K562 (cell line): ENCODE measurements around the gene PEX10. TPM values are rescaled to one million over a fixed set of nuclear protein-coding genes. Genes with fewer than 3 reads are reported as not detected.

ENCODE experiments used
- CCNT2 ChIP-seq: IDR thresholded peaks from 2 replicates; pipeline ENCODE4 v1.6.1; 2011; ENCODE audit warnings: borderline replicate concordance, low read depth, mild to moderate bottlenecking, moderate library complexity, mixed read lengths, low read length; ENCODE audit not compliant: insufficient read length; ENCODE audit errors: extremely low read depth
- GTF2F1 ChIP-seq: IDR thresholded peaks from 2 replicates; pipeline ENCODE4 v1.6.1; 2011; ENCODE audit warnings: low read depth, low read length, improper control_type of control experiment
- LCOR ChIP-seq: sonication (generic); formaldehyde crosslinking; IDR thresholded peaks from 2 replicates; pipeline ENCODE4 v1.8.0; 2022; ENCODE audit warnings: mild to moderate bottlenecking, missing genetic modification reagents
- NFYB ChIP-seq: IDR thresholded peaks from 2 replicates; pipeline ENCODE4 v1.6.1; 2011; ENCODE audit warnings: mild to moderate bottlenecking, moderate library complexity; ENCODE audit not compliant: insufficient read length; ENCODE audit errors: extremely low read depth
- RBM34 ChIP-seq: fragments of 200-400 bp; formaldehyde crosslinking; IDR thresholded peaks from 2 replicates; pipeline ENCODE4 v1.6.1; 2018; ENCODE audit warnings: low read length, borderline replicate concordance; ENCODE audit not compliant: insufficient read depth
- YBX1 ChIP-seq: fragments of 450-650 bp; IDR thresholded peaks from 2 replicates; pipeline ENCODE4 v1.7.1; 2016; ENCODE audit warnings: mild to moderate bottlenecking
- polyA plus RNA-seq, 8 experiments: library from polyadenylated mRNA; depleted of rRNA in 4 of 8; stranded (reverse) in 5 of 8; unstranded in 3 of 8; fragments of >200 nt; fragmentation: Nextera tagmentation in 2 of 8; fragmentation: Illumina TruSeq in 1 of 8; extraction: Ambion mirVana in 2 of 8; extraction: Trizol in 1 of 8; gene quantifications; 2 replicates each; pipeline versions ENCODE4 v1.2.1 to v1.2.3, GENCODE V29; 2011 to 2014; ENCODE audit warnings: inconsistent platforms in 1 of 8, missing spikeins in 1 of 8
- total RNA-seq, 7 experiments: library from RNA; depleted of rRNA in 6 of 7; stranded (reverse); fragments of >200 nt in 6 of 7; fragmentation: Illumina TruSeq in 2 of 7; extraction: Trizol in 2 of 7; gene quantifications; 2 replicates each; pipeline versions ENCODE4 v1.2.1 to v1.2.3, GENCODE V29; 2011 to 2021; ENCODE audit warnings: low replicate concordance in 1 of 7
- TF ChIP-seq, protein P1 (sequence below), 3 experiments: fragments of 200-800 bp in 1 of 3; fragments of 250-450 bp in 1 of 3; fragments of 450-650 bp in 1 of 3; sonication (Bioruptor Pico) in 1 of 3; sonication (Bioruptor generic) in 1 of 3; formaldehyde crosslinking in 1 of 3; IDR thresholded peaks; 2 replicates each; pipeline versions ENCODE4 v1.6.1 to v1.8.0; 2016 to 2022; ENCODE audit warnings: mild to moderate bottlenecking in 2 of 3, missing genetic modification characterization in 2 of 3, missing compliant biosample characterization in 1 of 3, moderate library complexity in 1 of 3
- TF ChIP-seq, protein P2 (sequence below): fragments of 250-450 bp; sonication (Bioruptor Pico); IDR thresholded peaks from 2 replicates; pipeline ENCODE4 v1.5.0; 2020; ENCODE audit warnings: mild to moderate bottlenecking

The PEX10 gene
- total and polyA plus RNA-seq, 9 of the 15 experiments (the other 6 are each of a cell fraction or from before 2014, with no cell fraction given): 0.03 to 26.2 (median 8.7) TPM

DNA sequence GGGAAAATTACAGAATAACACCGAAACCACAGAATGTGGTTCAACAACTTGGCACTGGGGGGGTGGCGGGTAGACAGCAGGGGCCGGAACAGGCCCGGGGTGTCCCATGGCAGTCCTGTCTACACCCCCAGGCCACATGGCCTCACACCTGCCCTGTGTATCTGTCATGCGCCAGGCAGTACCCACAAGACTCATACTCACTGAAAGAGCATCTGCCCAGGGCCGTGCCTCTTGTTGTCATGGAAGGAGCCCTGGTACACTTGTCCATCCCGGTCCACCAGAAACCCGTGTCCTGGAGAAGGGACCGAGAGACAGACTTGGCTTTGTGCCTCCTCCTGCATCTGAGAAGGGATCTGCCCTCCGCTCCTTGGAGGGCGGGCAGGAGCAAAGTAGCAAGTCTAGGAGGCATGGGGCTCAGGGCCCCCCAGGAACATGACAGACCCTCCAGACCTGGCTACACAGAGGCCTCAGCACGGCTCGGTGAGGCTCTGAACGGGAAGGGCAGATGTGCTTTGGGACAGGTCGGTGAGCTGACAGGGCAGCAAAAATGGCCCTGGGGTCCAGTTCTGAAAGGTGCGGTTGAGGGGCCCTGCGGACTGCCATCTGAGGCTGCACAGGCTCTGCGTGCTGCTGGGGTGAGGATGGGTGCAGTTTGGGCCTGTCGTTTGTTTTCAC is 26.6 kb downstream of the PEX10 start (continued):
- TF ChIP-seq, protein P1, sequence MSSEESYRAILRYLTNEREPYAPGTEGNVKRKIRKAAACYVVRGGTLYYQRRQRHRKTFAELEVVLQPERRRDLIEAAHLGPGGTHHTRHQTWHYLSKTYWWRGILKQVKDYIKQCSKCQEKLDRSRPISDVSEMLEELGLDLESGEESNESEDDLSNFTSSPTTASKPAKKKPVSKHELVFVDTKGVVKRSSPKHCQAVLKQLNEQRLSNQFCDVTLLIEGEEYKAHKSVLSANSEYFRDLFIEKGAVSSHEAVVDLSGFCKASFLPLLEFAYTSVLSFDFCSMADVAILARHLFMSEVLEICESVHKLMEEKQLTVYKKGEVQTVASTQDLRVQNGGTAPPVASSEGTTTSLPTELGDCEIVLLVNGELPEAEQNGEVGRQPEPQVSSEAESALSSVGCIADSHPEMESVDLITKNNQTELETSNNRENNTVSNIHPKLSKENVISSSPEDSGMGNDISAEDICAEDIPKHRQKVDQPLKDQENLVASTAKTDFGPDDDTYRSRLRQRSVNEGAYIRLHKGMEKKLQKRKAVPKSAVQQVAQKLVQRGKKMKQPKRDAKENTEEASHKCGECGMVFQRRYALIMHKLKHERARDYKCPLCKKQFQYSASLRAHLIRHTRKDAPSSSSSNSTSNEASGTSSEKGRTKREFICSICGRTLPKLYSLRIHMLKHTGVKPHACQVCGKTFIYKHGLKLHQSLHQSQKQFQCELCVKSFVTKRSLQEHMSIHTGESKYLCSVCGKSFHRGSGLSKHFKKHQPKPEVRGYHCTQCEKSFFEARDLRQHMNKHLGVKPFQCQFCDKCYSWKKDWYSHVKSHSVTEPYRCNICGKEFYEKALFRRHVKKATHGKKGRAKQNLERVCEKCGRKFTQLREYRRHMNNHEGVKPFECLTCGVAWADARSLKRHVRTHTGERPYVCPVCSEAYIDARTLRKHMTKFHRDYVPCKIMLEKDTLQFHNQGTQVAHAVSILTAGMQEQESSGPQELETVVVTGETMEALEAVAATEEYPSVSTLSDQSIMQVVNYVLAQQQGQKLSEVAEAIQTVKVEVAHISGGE (CRISPR knock-in tag; IDR thresholded peaks at IDR 0.05): no peak
- TF ChIP-seq NFYB (no peak), CCNT2 (no peak), GTF2F1 (no peak), RBM34 (no peak), YBX1 (no peak), LCOR (no peak)
- TF ChIP-seq, protein P2, sequence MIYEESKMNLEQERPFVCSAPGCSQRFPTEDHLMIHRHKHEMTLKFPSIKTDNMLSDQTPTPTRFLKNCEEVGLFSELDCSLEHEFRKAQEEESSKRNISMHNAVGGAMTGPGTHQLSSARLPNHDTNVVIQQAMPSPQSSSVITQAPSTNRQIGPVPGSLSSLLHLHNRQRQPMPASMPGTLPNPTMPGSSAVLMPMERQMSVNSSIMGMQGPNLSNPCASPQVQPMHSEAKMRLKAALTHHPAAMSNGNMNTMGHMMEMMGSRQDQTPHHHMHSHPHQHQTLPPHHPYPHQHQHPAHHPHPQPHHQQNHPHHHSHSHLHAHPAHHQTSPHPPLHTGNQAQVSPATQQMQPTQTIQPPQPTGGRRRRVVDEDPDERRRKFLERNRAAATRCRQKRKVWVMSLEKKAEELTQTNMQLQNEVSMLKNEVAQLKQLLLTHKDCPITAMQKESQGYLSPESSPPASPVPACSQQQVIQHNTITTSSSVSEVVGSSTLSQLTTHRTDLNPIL (CRISPR knock-in tag): no peak
